Neutrophil (primary cell): ENCODE data around the gene MYL5.

Source experiments
- H3K27ac ChIP-seq: fragments of 200-600 bp; sonication (generic); 2 replicates; pipeline ENCODE4 v1.5.1; 2016; ENCODE audit warnings: mild to moderate bottlenecking, moderate library complexity
- H3K27me3 ChIP-seq: fragments of 200-600 bp; sonication (generic); 2 replicates; pipeline ENCODE4 v1.6.0; 2016; ENCODE audit warnings: mild to moderate bottlenecking
- H3K36me3 ChIP-seq: fragments of 200-600 bp; sonication (generic); 2 replicates; pipeline ENCODE4 v1.5.1; 2017
- H3K4me1 ChIP-seq, 2 experiments: fragments of 200-600 bp in 1 of 2; sonication (generic) in 1 of 2; 1 replicate in 1 of 2; 2 replicates in 1 of 2; pipeline versions ENCODE4 v1.5.1 to v1.6.1; 2013 to 2016; ENCODE audit warnings: low read depth in 1 of 2, low read length in 1 of 2, mild to moderate bottlenecking in 1 of 2, moderate library complexity in 1 of 2; ENCODE audit not compliant: control insufficient read depth in 1 of 2, insufficient read depth in 1 of 2
- H3K4me3 ChIP-seq, 2 experiments: fragments of 200-600 bp in 1 of 2; sonication (generic) in 1 of 2; 1 replicate in 1 of 2; 2 replicates in 1 of 2; pipeline ENCODE4 v1.5.1; 2013 to 2016; ENCODE audit warnings: low read depth in 1 of 2, low read length in 1 of 2, mild to moderate bottlenecking in 1 of 2, moderate library complexity in 1 of 2
- H3K9me3 ChIP-seq: fragments of 200-600 bp; sonication (generic); 2 replicates; pipeline ENCODE4 v1.5.1; 2016
- CTCF ChIP-seq: fragments of 200-600 bp; sonication (generic); IDR thresholded peaks from 2 replicates; pipeline ENCODE4 v1.5.1; 2016; ENCODE audit warnings: antibody characterized with exemption

The MYL5 gene

DNA sequence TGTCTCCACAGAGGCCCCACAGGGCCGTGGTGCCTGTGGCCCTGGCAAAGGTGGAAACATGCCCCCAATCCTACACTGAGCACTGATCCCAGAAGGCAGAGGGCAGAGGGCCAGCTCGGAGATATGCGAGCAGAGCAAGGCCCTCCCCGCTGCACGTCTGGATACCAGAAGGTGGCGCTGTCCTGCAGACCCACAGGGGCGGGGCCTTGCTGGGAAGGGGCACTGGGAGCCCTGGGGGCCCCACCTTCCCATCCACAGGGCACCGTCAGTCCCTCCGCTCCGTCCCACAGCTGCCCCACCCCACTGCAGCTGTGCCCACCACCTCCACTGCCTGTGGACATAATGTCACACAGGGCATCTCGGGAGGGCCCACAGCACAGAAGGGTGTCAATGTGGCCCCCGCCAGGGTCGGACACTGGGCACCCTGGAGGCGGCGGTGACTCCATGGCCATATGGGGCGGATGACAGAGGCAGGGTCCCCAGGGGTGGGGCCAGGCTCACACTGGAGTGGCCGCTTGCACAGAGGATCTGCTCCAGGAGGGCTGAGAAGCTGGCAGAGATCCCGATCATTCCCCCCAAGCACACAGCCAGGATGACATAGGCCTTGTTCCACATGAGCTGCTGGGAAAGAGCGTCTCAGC, 9.8 kb downstream of the MYL5 start:
- Histone ChIP-seq H3K4me3 (no peak overlapping the region), H3K27me3 (peaks cover 20% of the 10 kb centered on the region), H3K27ac (no peak overlapping the region), H3K9me3 (no peaks in the 10 kb centered on the region), H3K4me1 (peaks cover 38 to 65% of the 10 kb centered on the region in 2 experiments), H3K36me3 (no peaks in the 10 kb centered on the region)
- peak; percentile 71 for TF ChIP-seq CTCF

- H3K9me3 ChIP-seq = no peaks in the 10 kb centered on the region
- TF ChIP-seq CTCF = no peak
- H3K4me1 ChIP-seq = peaks cover 45 to 71% of the 10 kb centered on the region in 2 experiments
- peaks cover 13% of the 10 kb centered on the region for H3K27me3 ChIP-seq
- H3K27ac ChIP-seq = no peak overlapping the region
- H3K36me3 ChIP-seq = no peaks in the 10 kb centered on the region
- no peak overlapping the region for H3K4me3 ChIP-seq
Measured at GRCh38 chr4:684623-685327, 10.4 kb downstream of the MYL5 start.

DNA sequence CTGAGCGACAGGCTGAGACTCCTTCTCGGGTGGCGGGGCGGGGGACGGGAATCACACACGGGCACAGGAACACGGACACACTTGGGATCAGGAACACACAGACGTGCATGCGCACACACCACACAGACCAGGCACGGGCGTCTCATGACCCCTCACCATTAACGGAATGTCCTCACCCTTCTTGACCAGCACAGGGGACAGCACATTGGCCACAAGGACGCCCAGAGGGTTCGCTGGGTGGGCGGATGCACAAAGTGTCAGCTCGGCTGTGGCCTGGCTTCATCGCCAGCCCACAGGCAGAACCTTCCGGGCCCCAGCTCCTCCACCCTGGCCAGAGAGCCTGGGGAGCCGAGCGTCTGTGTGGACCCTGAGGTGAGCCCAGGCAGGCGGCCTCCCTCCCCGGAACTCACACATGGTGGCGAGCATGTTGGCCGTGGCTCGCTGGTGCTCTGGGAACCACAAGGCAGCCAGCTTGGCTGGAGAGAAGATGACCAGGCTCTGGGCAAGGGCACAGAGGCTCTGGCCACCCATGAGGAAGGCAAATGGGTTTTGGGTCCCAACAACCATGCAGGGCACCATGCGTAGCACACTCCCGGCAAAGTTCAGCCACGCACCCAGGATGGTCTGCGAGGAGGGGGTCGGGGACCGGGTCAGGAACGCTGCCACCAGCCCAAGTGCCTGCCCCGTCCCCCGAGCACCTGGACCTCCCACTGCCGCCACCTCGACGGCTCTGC, 11.5 kb downstream of the MYL5 start:
- Histone ChIP-seq H3K4me3 (no peak overlapping the region), H3K36me3 (no peaks in the 10 kb centered on the region)
- no peak for TF ChIP-seq CTCF

GRCh38 chr4:686413-687040, 12.2 kb downstream of the MYL5 start:
- Histone ChIP-seq H3K27ac (peak overlapping the region; percentile 98), H3K4me3 (peak overlapping the region in 1 of 2 experiments; percentile 68), H3K9me3 (no peaks in the 10 kb centered on the region), H3K36me3 (no peaks in the 10 kb centered on the region), H3K27me3 (no peaks in the 10 kb centered on the region), H3K4me1 (peaks cover 45 to 67% of the 10 kb centered on the region in 2 experiments)
- no peak for TF ChIP-seq CTCF

More for the DNA sequence above, 11.5 kb downstream of the MYL5 start:
- Histone ChIP-seq H3K9me3 (no peaks in the 10 kb centered on the region), H3K27me3 (peaks cover 5% of the 10 kb centered on the region), H3K27ac (peak overlapping the region; percentile 98), H3K4me1 (peaks cover 50 to 72% of the 10 kb centered on the region in 2 experiments)
